ENCODE data around the gene AKR1D1.

DNA sequence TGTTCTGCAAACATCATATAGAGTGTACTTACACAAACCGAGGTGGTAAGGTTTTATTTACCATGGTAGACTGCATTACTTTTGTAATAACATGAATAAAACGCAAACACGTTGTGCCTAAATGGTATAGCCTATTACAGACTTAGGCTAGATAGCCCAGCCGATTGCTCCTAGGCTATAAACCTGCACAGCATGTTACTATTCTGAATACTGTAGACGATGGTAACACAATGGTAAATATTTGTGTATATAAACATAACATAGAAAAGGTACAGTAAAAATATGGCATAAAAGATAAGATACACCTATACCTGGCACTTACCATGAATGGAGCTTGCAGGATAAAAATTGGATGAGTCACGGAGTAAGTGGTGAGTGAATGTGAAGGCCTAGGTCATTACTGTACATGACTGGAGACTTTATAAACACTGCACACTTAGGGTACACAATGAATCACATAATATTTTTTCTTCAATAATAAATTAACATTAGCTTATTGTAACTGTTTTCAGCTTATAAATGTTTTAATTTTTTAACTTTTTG is 16.3 kb downstream of the AKR1D1 start:
- TF ChIP-seq POLR2A (IDR thresholded peaks at IDR 0.05) (no peak), EP300 (IDR thresholded peaks at IDR 0.05) (no peak)
- TF ChIP-seq, protein P1, sequence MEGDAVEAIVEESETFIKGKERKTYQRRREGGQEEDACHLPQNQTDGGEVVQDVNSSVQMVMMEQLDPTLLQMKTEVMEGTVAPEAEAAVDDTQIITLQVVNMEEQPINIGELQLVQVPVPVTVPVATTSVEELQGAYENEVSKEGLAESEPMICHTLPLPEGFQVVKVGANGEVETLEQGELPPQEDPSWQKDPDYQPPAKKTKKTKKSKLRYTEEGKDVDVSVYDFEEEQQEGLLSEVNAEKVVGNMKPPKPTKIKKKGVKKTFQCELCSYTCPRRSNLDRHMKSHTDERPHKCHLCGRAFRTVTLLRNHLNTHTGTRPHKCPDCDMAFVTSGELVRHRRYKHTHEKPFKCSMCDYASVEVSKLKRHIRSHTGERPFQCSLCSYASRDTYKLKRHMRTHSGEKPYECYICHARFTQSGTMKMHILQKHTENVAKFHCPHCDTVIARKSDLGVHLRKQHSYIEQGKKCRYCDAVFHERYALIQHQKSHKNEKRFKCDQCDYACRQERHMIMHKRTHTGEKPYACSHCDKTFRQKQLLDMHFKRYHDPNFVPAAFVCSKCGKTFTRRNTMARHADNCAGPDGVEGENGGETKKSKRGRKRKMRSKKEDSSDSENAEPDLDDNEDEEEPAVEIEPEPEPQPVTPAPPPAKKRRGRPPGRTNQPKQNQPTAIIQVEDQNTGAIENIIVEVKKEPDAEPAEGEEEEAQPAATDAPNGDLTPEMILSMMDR (IDR thresholded peaks at IDR 0.05), result no peak
